HG03064 (cell line): ENCODE data around the gene DDX20.
"Not testable (repeated sequence)": the region's sequence is repeated elsewhere in the genome, so short reads cannot be mapped to it uniquely, and the experiment has no call there.

Experiments
- ATAC-seq: cut with Tn5 transposase; IDR thresholded peaks from one replicate; pipeline ENCODE4 v1.9.1; 2021; ENCODE audit warnings: low read depth; ENCODE audit not compliant: unreplicated experiment

DDX20 gene

GRCh38 chr1:111784273-111784901 lies 28.7 kb downstream of the DDX20 start:
- ATAC-seq = no peak

GRCh38 chr1:111786669-111787207 lies 31.0 kb downstream of the DDX20 start:
- no peak for ATAC-seq

- no peak for ATAC-seq
These were observed 33.4 kb downstream of the DDX20 start for GRCh38 chr1:111789142-111789541.

GRCh38 chr1:111789666-111790316 lies 34.1 kb downstream of the DDX20 start:
- ATAC-seq = no peak

- no peak for ATAC-seq
These were observed 36.1 kb downstream of the DDX20 start for GRCh38 chr1:111791776-111792175.

- no peak for ATAC-seq
These were observed 36.5 kb downstream of the DDX20 start for GRCh38 chr1:111792249-111792648.

GRCh38 chr1:111793923-111794322 lies 38.2 kb downstream of the DDX20 start:
- ATAC-seq = no peak

- no peak for ATAC-seq
These were observed 39.7 kb downstream of the DDX20 start for GRCh38 chr1:111795401-111795800.

GRCh38 chr1:111798580-111798979 lies 42.9 kb downstream of the DDX20 start:
- ATAC-seq = no peak

GRCh38 chr1:111799722-111800121 lies 44.0 kb downstream of the DDX20 start:
- ATAC-seq = not testable (repeated sequence)

- no peak for ATAC-seq
These were observed 45.6 kb downstream of the DDX20 start for GRCh38 chr1:111801071-111801850.

- no peak for ATAC-seq
These were observed 46.4 kb downstream of the DDX20 start for GRCh38 chr1:111802110-111802509.

GRCh38 chr1:111802984-111803383 lies 47.3 kb downstream of the DDX20 start:
- ATAC-seq = no peak

- no peak for ATAC-seq
These were observed 48.2 kb downstream of the DDX20 start for GRCh38 chr1:111803951-111804350.

- ATAC-seq = no peak
These were observed 49.1 kb downstream of the DDX20 start for GRCh38 chr1:111804776-111805175.

GRCh38 chr1:111805251-111805650 lies 49.5 kb downstream of the DDX20 start:
- ATAC-seq = no peak

- ATAC-seq = no peak
These were observed 56.2 kb downstream of the DDX20 start for GRCh38 chr1:111811891-111812290.

- ATAC-seq = no peak
These were observed 56.6 kb downstream of the DDX20 start for GRCh38 chr1:111812306-111812705.

- no peak for ATAC-seq
These were observed 58.0 kb downstream of the DDX20 start for GRCh38 chr1:111813440-111814304.

- no peak for ATAC-seq
These were observed 58.6 kb downstream of the DDX20 start for GRCh38 chr1:111814305-111814628.

GRCh38 chr1:111814642-111815041 lies 58.9 kb downstream of the DDX20 start:
- ATAC-seq = no peak
